Mesenchymal stem cell (in vitro differentiated cells and primary cell): ENCODE measurements around the gene MED17.
A peak's percentile ranks its signal among the peaks of the same experiment; 100 is the strongest.

Source experiments
- DNase-seq: peaks from one replicate; pipeline ENCODE4 v3.0.0-alpha.2; 2013
- H2AFZ ChIP-seq: one replicate; pipeline ENCODE4 v1.6.1; 2013; ENCODE audit warnings: low read depth, mild to moderate bottlenecking, control low read depth, inconsistent platforms, low read length, moderate library complexity
- H2AK5ac ChIP-seq: 2 replicates; pipeline ENCODE4 v1.6.1; 2013; ENCODE audit warnings: low read length, moderate library complexity, mild to moderate bottlenecking, inconsistent platforms; ENCODE audit not compliant: severe bottlenecking
- H2BK120ac ChIP-seq: one replicate; pipeline ENCODE4 v1.6.1; 2013; ENCODE audit warnings: low read depth, mild to moderate bottlenecking, inconsistent platforms, low read length, moderate library complexity
- H2BK12ac ChIP-seq, 2 experiments: one replicate each; pipeline ENCODE4 v1.6.1; 2013; ENCODE audit warnings: inconsistent platforms in 2 of 2, low read length in 2 of 2, mild to moderate bottlenecking in 2 of 2, moderate library complexity in 2 of 2, control low read depth in 1 of 2
- H2BK15ac ChIP-seq: one replicate; pipeline ENCODE4 v1.6.1; 2013; ENCODE audit warnings: mild to moderate bottlenecking, low read depth, inconsistent platforms; ENCODE audit not compliant: poor library complexity, severe bottlenecking
- H2BK5ac ChIP-seq: 2 replicates; pipeline ENCODE4 v1.6.1; 2013; ENCODE audit warnings: low read depth, mild to moderate bottlenecking, low read length, control low read depth, inconsistent platforms; ENCODE audit not compliant: poor library complexity, severe bottlenecking
- H3K14ac ChIP-seq, 2 experiments: one replicate each; pipeline ENCODE4 v1.6.1; 2013; ENCODE audit warnings: inconsistent platforms in 2 of 2, low read length in 2 of 2, control low read depth in 1 of 2, mild to moderate bottlenecking in 1 of 2, moderate library complexity in 1 of 2
- H3K18ac ChIP-seq, 2 experiments: one replicate each; pipeline ENCODE4 v1.6.1; 2013; ENCODE audit warnings: inconsistent platforms in 2 of 2, low read length in 2 of 2, control low read depth in 1 of 2, low read depth in 1 of 2, mild to moderate bottlenecking in 1 of 2
- H3K23ac ChIP-seq, 2 experiments: one replicate each; pipeline ENCODE4 v1.6.1; 2013; ENCODE audit warnings: inconsistent platforms in 2 of 2, low read length in 2 of 2, mild to moderate bottlenecking in 2 of 2, moderate library complexity in 2 of 2, control low read depth in 1 of 2
- H3K27ac ChIP-seq: 2 replicates; pipeline ENCODE4 v1.5.1; 2013; ENCODE audit warnings: mild to moderate bottlenecking, moderate library complexity, low read length, control low read depth, inconsistent platforms; ENCODE audit not compliant: poor library complexity, severe bottlenecking
- H3K27me3 ChIP-seq, 2 experiments: 2 replicates each; pipeline versions ENCODE4 v1.6.1 to v1.7.0; 2013; ENCODE audit warnings: low read length in 2 of 2, mild to moderate bottlenecking in 2 of 2, moderate library complexity in 2 of 2, control low read depth in 1 of 2, inconsistent platforms in 1 of 2; ENCODE audit not compliant: control insufficient read depth in 1 of 2, insufficient read depth in 1 of 2
- H3K36me3 ChIP-seq, 2 experiments: 2 replicates each; pipeline versions ENCODE4 v1.6.1 to v1.7.0; 2013; ENCODE audit warnings: low read length in 2 of 2, control low read depth in 1 of 2, inconsistent platforms in 1 of 2, low read depth in 1 of 2, mild to moderate bottlenecking in 1 of 2; ENCODE audit not compliant: insufficient read depth in 2 of 2, control insufficient read depth in 1 of 2
- H3K4ac ChIP-seq, 2 experiments: one replicate each; pipeline ENCODE4 v1.6.1; 2013; ENCODE audit warnings: inconsistent platforms in 2 of 2, low read length in 2 of 2, mild to moderate bottlenecking in 2 of 2, moderate library complexity in 2 of 2, control low read depth in 1 of 2, low read depth in 1 of 2
- H3K4me1 ChIP-seq: 2 replicates; pipeline ENCODE4 v1.6.1; 2013; ENCODE audit warnings: low read depth, low read length, control low read depth; ENCODE audit not compliant: control insufficient read depth, insufficient read depth
- H3K4me2 ChIP-seq: 2 replicates; pipeline ENCODE4 v1.6.1; 2013; ENCODE audit warnings: low read length, mild to moderate bottlenecking, inconsistent platforms; ENCODE audit not compliant: poor library complexity, severe bottlenecking
- H3K4me3 ChIP-seq, 2 experiments: 2 replicates each; pipeline versions ENCODE4 v1.5.1 to v1.7.0; 2013; ENCODE audit warnings: low read length in 2 of 2, mild to moderate bottlenecking in 2 of 2, control low read depth in 1 of 2, low read depth in 1 of 2; ENCODE audit not compliant: insufficient read depth in 1 of 2
- H3K79me1 ChIP-seq: replicated peaks from 2 replicates; pipeline ENCODE4 v1.6.1; 2013; ENCODE audit warnings: mild to moderate bottlenecking, control low read depth, low read length, inconsistent platforms; ENCODE audit not compliant: poor library complexity, severe bottlenecking
- H3K9ac ChIP-seq: 2 replicates; pipeline ENCODE4 v1.7.0; 2013; ENCODE audit warnings: mild to moderate bottlenecking, low read length, moderate library complexity
- H3K9me3 ChIP-seq: 2 replicates; pipeline ENCODE4 v1.7.0; 2013; ENCODE audit warnings: mild to moderate bottlenecking, low read length; ENCODE audit not compliant: control insufficient read depth
- H4K8ac ChIP-seq: one replicate; pipeline ENCODE4 v1.6.1; 2013; ENCODE audit warnings: inconsistent platforms, mild to moderate bottlenecking, low read length, moderate library complexity
- H4K91ac ChIP-seq: one replicate; pipeline ENCODE4 v1.6.1; 2013; ENCODE audit warnings: mild to moderate bottlenecking, low read length, inconsistent platforms
- WGBS: methylation state at CpG from one replicate; pipeline ENCODE4 v1.1.7; 2013; ENCODE audit warnings: mixed read lengths; 5-methylcytosine and 5-hydroxymethylcytosine counted together

MED17 gene

DNA sequence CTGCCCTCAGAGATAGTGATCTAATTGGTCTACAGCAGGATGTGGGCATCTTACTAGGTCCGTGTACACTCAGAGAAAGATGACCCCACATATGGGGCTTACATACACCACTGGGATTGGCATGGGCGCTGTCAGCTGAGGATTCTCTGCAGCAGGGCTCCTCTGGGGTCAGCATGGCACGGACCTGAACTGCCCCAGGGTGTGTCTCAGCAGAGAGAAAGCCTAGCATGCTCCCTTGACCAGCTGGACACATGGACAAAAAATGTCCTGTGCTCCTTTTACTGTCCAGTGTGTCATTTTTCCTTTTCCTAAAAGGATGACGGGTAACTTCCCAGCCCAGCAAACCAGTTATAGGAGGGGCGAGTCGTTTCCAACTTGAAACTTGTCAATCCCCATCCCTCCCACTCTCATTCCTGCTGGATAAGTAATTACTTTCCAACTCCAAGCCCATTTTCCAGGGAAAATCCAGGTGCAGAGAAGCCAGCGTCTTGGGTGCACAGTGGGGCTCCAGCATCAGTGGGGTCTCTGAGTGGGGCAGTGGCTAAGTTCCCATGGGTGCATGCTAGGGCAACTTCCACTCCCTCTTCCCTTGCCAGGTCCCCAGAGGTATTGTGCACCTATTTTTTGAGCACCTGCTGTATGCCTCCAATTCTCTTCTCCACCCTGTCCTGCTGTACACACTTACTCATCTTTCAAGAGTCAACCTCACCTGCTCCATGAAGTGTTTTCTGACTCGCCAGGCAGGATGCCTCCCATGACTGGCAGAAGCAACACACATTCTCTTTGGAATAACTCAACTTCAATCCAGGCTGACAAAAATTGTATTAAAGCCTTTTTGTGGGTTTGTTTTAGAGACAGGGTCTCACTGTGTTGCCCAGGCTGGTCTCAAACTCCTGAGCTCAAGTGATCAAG lies 61.4 kb downstream of the MED17 start:
- Histone ChIP-seq H4K91ac (no peak overlapping the region), H2BK15ac (no peak overlapping the region), H2BK12ac (no peak overlapping the region), H3K18ac (no peak overlapping the region), H3K4me1 (peaks cover 7% of the 10 kb centered on the region), H3K9me3 (no peaks in the 10 kb centered on the region), H2AK5ac (no peak overlapping the region), H2BK120ac (no peak overlapping the region), H3K4me2 (no peak overlapping the region), H3K14ac (no peak overlapping the region), H3K36me3 (no peaks in the 10 kb centered on the region), H3K27me3 (no peaks in the 10 kb centered on the region), H3K79me1 (no peaks in the 10 kb centered on the region), H4K8ac (no peak overlapping the region), H3K4ac (no peak overlapping the region), H3K27ac (no peak overlapping the region), H3K9ac (no peak overlapping the region), H3K4me3 (no peak overlapping the region), H2BK5ac (no peak overlapping the region), H2AFZ (no peak overlapping the region), H3K23ac (no peak overlapping the region)
- no peak for DNase-seq
- WGBS, result 75% methylated on average over 8 of the region's 8 CpGs

DNA sequence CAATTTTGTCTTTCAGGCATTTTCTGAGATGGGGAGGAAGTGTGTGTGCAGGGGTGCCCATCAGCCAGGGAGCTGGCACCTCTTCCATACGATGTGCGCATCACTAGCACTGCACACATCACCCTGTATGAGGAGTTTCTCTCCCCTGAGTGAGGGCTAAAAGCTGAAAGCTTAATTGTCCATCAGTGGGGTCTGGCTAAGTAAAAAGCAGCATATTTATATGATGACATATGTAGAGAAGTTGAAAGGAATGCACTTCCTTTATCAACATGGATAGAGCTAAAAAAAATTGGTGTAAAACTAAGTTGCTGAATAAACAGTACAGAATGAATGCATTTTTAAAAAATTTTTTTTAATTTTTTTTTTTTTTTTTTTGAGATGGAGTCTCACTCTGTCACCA lies 62.3 kb downstream of the MED17 start:
- no peak overlapping the region for H4K8ac ChIP-seq
- H3K4me2 ChIP-seq, result no peak overlapping the region
- no peaks in the 10 kb centered on the region for H3K9me3 ChIP-seq
- no peak overlapping the region for H4K91ac ChIP-seq
- peaks cover 8% of the 10 kb centered on the region for H3K4me1 ChIP-seq
- H2BK15ac ChIP-seq, result no peak overlapping the region
- H3K14ac ChIP-seq, result no peak overlapping the region
- no peak overlapping the region for H2BK5ac ChIP-seq
- H3K27me3 ChIP-seq, result no peaks in the 10 kb centered on the region
- no peak overlapping the region for H3K4me3 ChIP-seq
- H3K27ac ChIP-seq, result no peak overlapping the region
- DNase-seq, result peak; percentile 2
- no peak overlapping the region for H2BK120ac ChIP-seq
- no peaks in the 10 kb centered on the region for H3K79me1 ChIP-seq
- H3K9ac ChIP-seq, result no peak overlapping the region
- 100% methylated on average over 2 of the region's 2 CpGs for WGBS
- no peak overlapping the region for H3K23ac ChIP-seq
- H3K18ac ChIP-seq, result no peak overlapping the region
- no peak overlapping the region for H2BK12ac ChIP-seq
- no peak overlapping the region for H2AFZ ChIP-seq
- no peak overlapping the region for H2AK5ac ChIP-seq
- no peak overlapping the region for H3K4ac ChIP-seq
- H3K36me3 ChIP-seq, result no peaks in the 10 kb centered on the region

- Histone ChIP-seq H3K18ac (no peak overlapping the region), H3K4me2 (no peak overlapping the region), H2BK12ac (no peak overlapping the region), H3K4me1 (peaks cover 6% of the 10 kb centered on the region), H3K23ac (no peak overlapping the region), H3K9ac (peak overlapping the region; percentile 76), H2AFZ (no peak overlapping the region), H2BK120ac (no peak overlapping the region), H2AK5ac (no peak overlapping the region), H4K8ac (no peak overlapping the region), H3K79me1 (no peaks in the 10 kb centered on the region), H3K27me3 (no peaks in the 10 kb centered on the region), H3K36me3 (no peaks in the 10 kb centered on the region), H3K27ac (no peak overlapping the region), H2BK15ac (no peak overlapping the region), H2BK5ac (no peak overlapping the region), H3K4me3 (peak overlapping the region in 1 of 2 experiments; percentile 70), H3K14ac (no peak overlapping the region), H3K4ac (no peak overlapping the region), H3K9me3 (no peaks in the 10 kb centered on the region), H4K91ac (no peak overlapping the region)
- DNase-seq, result no peak
- WGBS, result 99% methylated on average over 5 of the region's 5 CpGs
Measured at GRCh38 chr11:93849201-93849600, 65.1 kb downstream of the MED17 start.

- H3K9me3 ChIP-seq, result no peaks in the 10 kb centered on the region
- no peak overlapping the region for H3K14ac ChIP-seq
- no peak overlapping the region for H2BK12ac ChIP-seq
- peak overlapping the region; percentile 34 to 70 for H3K4me3 ChIP-seq
- H2BK15ac ChIP-seq, result no peak overlapping the region
- no peaks in the 10 kb centered on the region for H3K79me1 ChIP-seq
- no peak overlapping the region for H2BK120ac ChIP-seq
- H3K9ac ChIP-seq, result peak overlapping the region; percentile 76
- no peak overlapping the region for H3K27ac ChIP-seq
- no peak overlapping the region for H2BK5ac ChIP-seq
- 36% methylated on average over 63 of the region's 67 CpGs for WGBS
- H4K8ac ChIP-seq, result peak overlapping the region; percentile 47
- peak overlapping the region in 1 of 2 experiments; percentile 37 for H3K18ac ChIP-seq
- peak; percentile 7 for DNase-seq
- H3K4ac ChIP-seq, result no peak overlapping the region
- H4K91ac ChIP-seq, result no peak overlapping the region
- H3K36me3 ChIP-seq, result no peaks in the 10 kb centered on the region
- H2AFZ ChIP-seq, result no peak overlapping the region
- no peaks in the 10 kb centered on the region for H3K27me3 ChIP-seq
- no peak overlapping the region for H3K23ac ChIP-seq
- no peak overlapping the region for H2AK5ac ChIP-seq
- H3K4me1 ChIP-seq, result peaks cover 6% of the 10 kb centered on the region
- peak overlapping the region; percentile 44 for H3K4me2 ChIP-seq
Measured at GRCh38 chr11:93849751-93850593, 65.9 kb downstream of the MED17 start.
